ENCODE results near the gene SNX18. TPM values are rescaled to one million over a fixed set of nuclear protein-coding genes. Genes with fewer than 3 reads are reported as not detected.
"Not testable (repeated sequence)": the region's sequence is repeated elsewhere in the genome, so short reads cannot be mapped to it uniquely, and the experiment has no call there.

SNX18 gene
- total RNA-seq, 1 donor from 2014 or later, result 33.6 TPM

- ATAC-seq, result no peak
- Histone ChIP-seq H3K9me3 (no peaks in the 10 kb centered on the region), H3K4me1 (no peaks in the 10 kb centered on the region), H3K27ac (no peak overlapping the region), H3K36me3 (no peaks in the 10 kb centered on the region), H3K27me3 (ENCODE audit: low read depth) (no peaks in the 10 kb centered on the region), H3K4me3 (no peak overlapping the region)
- no peak for DNase-seq
- no peak for TF ChIP-seq CTCF (IDR thresholded peaks at IDR 0.05)
- intact Hi-C loops (cut with DNase I), result no loop called here
Measured at GRCh38 chr5:54476682-54477081, 40.9 kb upstream of the SNX18 start.

GRCh38 chr5:54477941-54478478 lies 39.5 kb upstream of the SNX18 start:
- Histone ChIP-seq H3K27me3 (ENCODE audit: low read depth) (no peaks in the 10 kb centered on the region), H3K36me3 (no peaks in the 10 kb centered on the region), H3K9me3 (no peaks in the 10 kb centered on the region), H3K27ac (no peak overlapping the region), H3K4me3 (no peak overlapping the region), H3K4me1 (no peaks in the 10 kb centered on the region)
- intact Hi-C loops (cut with DNase I), result no loop called here
- no peak for TF ChIP-seq CTCF (IDR thresholded peaks at IDR 0.05)
- ATAC-seq (no peak), DNase-seq (no peak)

GRCh38 chr5:54480296-54480695 lies 37.3 kb upstream of the SNX18 start:
- DNase-seq (no peak), ATAC-seq (peak; percentile 19 to 64)
- no peak for TF ChIP-seq CTCF (IDR thresholded peaks at IDR 0.05)
- Histone ChIP-seq H3K9me3 (no peaks in the 10 kb centered on the region), H3K36me3 (no peaks in the 10 kb centered on the region), H3K27me3 (ENCODE audit: low read depth) (no peaks in the 10 kb centered on the region), H3K27ac (no peak overlapping the region), H3K4me3 (no peak overlapping the region), H3K4me1 (no peaks in the 10 kb centered on the region)
- intact Hi-C loops (cut with DNase I), result no loop called here

- Histone ChIP-seq H3K4me1 (no peaks in the 10 kb centered on the region), H3K27ac (no peak overlapping the region), H3K4me3 (no peak overlapping the region), H3K9me3 (no peaks in the 10 kb centered on the region), H3K27me3 (ENCODE audit: low read depth) (no peaks in the 10 kb centered on the region), H3K36me3 (no peaks in the 10 kb centered on the region)
- no peak for TF ChIP-seq CTCF (IDR thresholded peaks at IDR 0.05)
- DNase-seq (no peak), ATAC-seq (no peak)
- intact Hi-C loops (cut with DNase I), result no loop called here
Measured at GRCh38 chr5:54484219-54484894, 33.2 kb upstream of the SNX18 start.

GRCh38 chr5:54485659-54486058 lies 31.9 kb upstream of the SNX18 start:
- H3K27me3 ChIP-seq (ENCODE audit: low read depth); H3K27ac ChIP-seq; H3K9me3 ChIP-seq; DNase-seq; ATAC-seq; H3K4me3 ChIP-seq; H3K4me1 ChIP-seq; H3K36me3 ChIP-seq; intact Hi-C loops (cut with DNase I): not testable (repeated sequence)

GRCh38 chr5:54489648-54489979 lies 27.9 kb upstream of the SNX18 start:
- H3K36me3 ChIP-seq; DNase-seq; intact Hi-C loops (cut with DNase I); H3K27ac ChIP-seq; ATAC-seq; H3K4me3 ChIP-seq; H3K27me3 ChIP-seq (ENCODE audit: low read depth); H3K9me3 ChIP-seq; H3K4me1 ChIP-seq: not testable (repeated sequence)

All from lower lobe of right lung (tissue), 2 donors.